ENCODE results near the gene CST8. TPM values are rescaled to one million over a fixed set of nuclear protein-coding genes. Genes with fewer than 3 reads are reported as not detected.

Gene CST8
- total RNA-seq, 1 experiment from 2014 or later: not detected

DNA sequence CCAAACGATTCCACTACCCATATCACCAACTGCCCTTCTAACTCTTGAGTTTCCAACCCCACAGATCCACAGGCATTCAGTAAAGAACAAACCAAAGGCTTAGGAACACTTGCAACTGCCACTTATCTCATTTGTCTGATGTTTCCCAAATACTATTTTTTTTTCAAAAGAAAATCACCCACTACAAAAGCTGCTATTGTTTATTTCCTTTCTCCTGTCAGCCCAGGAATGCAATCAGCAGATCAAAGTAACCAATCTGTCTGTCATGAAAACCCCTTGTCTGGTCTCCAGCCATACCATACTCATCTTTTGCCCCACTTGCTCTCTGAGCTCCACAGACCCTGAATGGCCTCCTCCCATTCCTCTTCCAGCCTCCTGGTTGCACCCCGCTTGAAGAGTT, 8.8 kb upstream of the CST8 start:
- TF ChIP-seq, protein P1, sequence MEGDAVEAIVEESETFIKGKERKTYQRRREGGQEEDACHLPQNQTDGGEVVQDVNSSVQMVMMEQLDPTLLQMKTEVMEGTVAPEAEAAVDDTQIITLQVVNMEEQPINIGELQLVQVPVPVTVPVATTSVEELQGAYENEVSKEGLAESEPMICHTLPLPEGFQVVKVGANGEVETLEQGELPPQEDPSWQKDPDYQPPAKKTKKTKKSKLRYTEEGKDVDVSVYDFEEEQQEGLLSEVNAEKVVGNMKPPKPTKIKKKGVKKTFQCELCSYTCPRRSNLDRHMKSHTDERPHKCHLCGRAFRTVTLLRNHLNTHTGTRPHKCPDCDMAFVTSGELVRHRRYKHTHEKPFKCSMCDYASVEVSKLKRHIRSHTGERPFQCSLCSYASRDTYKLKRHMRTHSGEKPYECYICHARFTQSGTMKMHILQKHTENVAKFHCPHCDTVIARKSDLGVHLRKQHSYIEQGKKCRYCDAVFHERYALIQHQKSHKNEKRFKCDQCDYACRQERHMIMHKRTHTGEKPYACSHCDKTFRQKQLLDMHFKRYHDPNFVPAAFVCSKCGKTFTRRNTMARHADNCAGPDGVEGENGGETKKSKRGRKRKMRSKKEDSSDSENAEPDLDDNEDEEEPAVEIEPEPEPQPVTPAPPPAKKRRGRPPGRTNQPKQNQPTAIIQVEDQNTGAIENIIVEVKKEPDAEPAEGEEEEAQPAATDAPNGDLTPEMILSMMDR (IDR thresholded peaks at IDR 0.05; ENCODE audit: unreplicated experiment): no peak
- no peak for DNase-seq (ENCODE audit: unreplicated experiment)
- BruUV-seq (replicated peaks): no TSS peak
- Mint-ChIP-seq H3K9me3 (ENCODE audit: unreplicated experiment) (peaks cover 2% of the 10 kb centered on the region), H3K4me1 (ENCODE audit: insufficient read depth, unreplicated experiment) (no peaks in the 10 kb centered on the region), H3K4me3 (ENCODE audit: unreplicated experiment) (no peak overlapping the region), H3K36me3 (ENCODE audit: insufficient read depth, unreplicated experiment) (no peaks in the 10 kb centered on the region), H3K27me3 (ENCODE audit: insufficient read depth, unreplicated experiment) (no peaks in the 10 kb centered on the region), H3K27ac (ENCODE audit: low read depth, unreplicated experiment) (no peak overlapping the region)
- ChIA-PET CTCF (interaction anchor here (0.8 to 3.5 kb wide), 3 partner anchors 32 to 40 kb away, joined by 3 to 10 read pairs (median 3); no protein-coding TSS in a partner anchor), POLR2A (no interaction called here)
- intact Hi-C loops (cut with micrococcal nuclease): no loop called here

DNA sequence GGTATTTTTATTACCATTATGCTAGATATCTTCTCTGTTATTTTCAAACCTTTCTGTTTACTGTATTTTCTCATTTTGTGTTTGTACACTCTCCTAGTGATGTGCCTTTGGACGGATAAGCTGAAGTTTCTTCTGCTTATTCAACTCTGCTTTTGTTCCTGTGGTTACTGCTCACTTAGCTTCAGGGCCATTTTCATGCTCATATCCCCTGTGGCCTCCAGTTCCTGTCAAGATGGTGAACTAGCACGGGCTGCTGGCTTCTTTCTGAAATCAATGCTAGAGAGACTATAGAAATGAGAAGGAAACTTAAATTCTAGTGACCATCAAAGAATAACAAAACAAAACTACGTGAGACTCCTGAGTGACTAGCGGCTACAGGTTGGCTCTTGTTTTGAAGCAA, 6.8 kb upstream of the CST8 start:
- ChIA-PET CTCF (interaction anchor here (0.6 kb wide), 1 partner anchor 183 kb away, joined by 6 read pairs; no protein-coding TSS in a partner anchor), POLR2A (no interaction called here)
- Mint-ChIP-seq H3K27ac (ENCODE audit: low read depth, unreplicated experiment) (no peak overlapping the region), H3K27me3 (ENCODE audit: insufficient read depth, unreplicated experiment) (no peaks in the 10 kb centered on the region), H3K9me3 (ENCODE audit: unreplicated experiment) (peaks cover 11% of the 10 kb centered on the region), H3K4me3 (ENCODE audit: unreplicated experiment) (no peak overlapping the region), H3K36me3 (ENCODE audit: insufficient read depth, unreplicated experiment) (no peaks in the 10 kb centered on the region), H3K4me1 (ENCODE audit: insufficient read depth, unreplicated experiment) (no peaks in the 10 kb centered on the region)
- BruUV-seq (replicated peaks): no TSS peak
- intact Hi-C loops (cut with micrococcal nuclease): no loop called here
- DNase-seq (ENCODE audit: unreplicated experiment): no peak
- TF ChIP-seq, protein P1 (IDR thresholded peaks at IDR 0.05; ENCODE audit: unreplicated experiment): no peak

DNA sequence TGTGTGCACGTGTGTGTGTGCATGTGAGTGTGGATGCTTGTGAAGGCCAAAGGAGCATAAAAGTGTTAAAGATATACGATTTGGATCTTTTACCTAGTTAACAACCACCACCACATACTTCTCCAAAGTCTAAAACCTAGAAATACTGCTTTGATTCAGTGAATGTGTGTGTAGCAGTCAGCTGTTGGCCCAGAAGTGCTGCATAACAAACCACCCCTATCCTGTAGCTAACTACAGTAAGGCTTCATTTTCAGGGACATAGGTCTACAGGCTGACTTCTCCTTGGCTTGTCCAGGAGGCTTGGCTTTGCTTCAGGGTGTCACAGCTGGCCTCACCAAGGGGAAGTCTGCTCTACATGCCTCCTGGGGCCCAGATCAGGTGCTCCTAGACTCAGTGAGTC, 2.4 kb upstream of the CST8 start:
- ChIA-PET CTCF (interaction anchor here (0.6 to 1.0 kb wide), 3 partner anchors 20 to 120 kb away, joined by 3 read pairs; no protein-coding TSS in a partner anchor), POLR2A (no interaction called here)
- Mint-ChIP-seq H3K9me3 (ENCODE audit: unreplicated experiment) (peaks cover 11% of the 10 kb centered on the region), H3K4me1 (ENCODE audit: insufficient read depth, unreplicated experiment) (no peaks in the 10 kb centered on the region), H3K27ac (ENCODE audit: low read depth, unreplicated experiment) (no peak overlapping the region), H3K27me3 (ENCODE audit: insufficient read depth, unreplicated experiment) (no peaks in the 10 kb centered on the region), H3K4me3 (ENCODE audit: unreplicated experiment) (no peak overlapping the region), H3K36me3 (ENCODE audit: insufficient read depth, unreplicated experiment) (no peaks in the 10 kb centered on the region)
- no TSS peak for BruUV-seq (replicated peaks)
- no peak for DNase-seq (ENCODE audit: unreplicated experiment)
- intact Hi-C loops (cut with micrococcal nuclease): no loop called here
- TF ChIP-seq, protein P1 (IDR thresholded peaks at IDR 0.05; ENCODE audit: unreplicated experiment): no peak

DNA sequence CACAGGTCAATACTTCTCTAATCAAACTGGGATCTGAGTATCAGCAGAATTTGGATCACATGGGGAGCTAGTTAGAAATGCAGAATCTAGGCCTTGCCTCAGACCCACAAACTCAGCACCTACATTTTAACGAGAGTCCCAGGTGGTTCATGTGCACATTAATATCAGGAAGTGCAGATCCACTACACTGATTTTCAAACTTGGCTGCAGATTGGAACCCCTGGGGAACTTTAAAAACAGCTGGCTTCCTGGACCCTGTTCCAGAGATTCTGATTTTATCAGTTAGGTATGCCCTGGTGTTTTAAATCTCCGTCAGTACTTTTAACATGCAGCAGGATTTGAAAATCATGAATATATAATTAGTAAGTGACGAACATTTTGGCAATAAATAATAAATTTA, 1.9 kb upstream of the CST8 start:
- Mint-ChIP-seq H3K27me3 (ENCODE audit: insufficient read depth, unreplicated experiment) (no peaks in the 10 kb centered on the region), H3K36me3 (ENCODE audit: insufficient read depth, unreplicated experiment) (no peaks in the 10 kb centered on the region)
- BruUV-seq (replicated peaks): no TSS peak

More for the DNA sequence above, 1.9 kb upstream of the CST8 start:
- H3K27ac Mint-ChIP-seq (ENCODE audit: low read depth, unreplicated experiment): no peak overlapping the region
- TF ChIP-seq, protein P1 (IDR thresholded peaks at IDR 0.05; ENCODE audit: unreplicated experiment): no peak
- CTCF ChIA-PET: interaction anchor here (0.6 to 1.0 kb wide), 3 partner anchors 19 to 120 kb away, joined by 3 read pairs; no protein-coding TSS in a partner anchor
- POLR2A ChIA-PET: no interaction called here
- H3K9me3 Mint-ChIP-seq (ENCODE audit: unreplicated experiment): peaks cover 11% of the 10 kb centered on the region
- no peak for DNase-seq (ENCODE audit: unreplicated experiment)
- H3K4me3 Mint-ChIP-seq (ENCODE audit: unreplicated experiment): no peak overlapping the region
- no peaks in the 10 kb centered on the region for H3K4me1 Mint-ChIP-seq (ENCODE audit: insufficient read depth, unreplicated experiment)
- intact Hi-C loops (cut with micrococcal nuclease): no loop called here

Measured in MCF 10A (cell line).